Ishikawa (cell line): Measurements from ENCODE around the gene PLBD2.

Source experiments
- CEBPB ChIP-seq: IDR thresholded peaks from 2 replicates; pipeline ENCODE4 v1.6.1; 2012
- CREB1 ChIP-seq: IDR thresholded peaks from 2 replicates; pipeline ENCODE4 v1.6.1; 2012; ENCODE audit warnings: low read depth
- EGR1 ChIP-seq: IDR thresholded peaks from 2 replicates; pipeline ENCODE4 v1.6.1; 2012
- EP300 ChIP-seq: IDR thresholded peaks from 2 replicates; pipeline ENCODE4 v1.6.1; 2012; ENCODE audit warnings: borderline replicate concordance
- FOXM1 ChIP-seq: IDR thresholded peaks from 2 replicates; pipeline ENCODE4 v1.6.1; 2012; ENCODE audit warnings: low read depth, borderline replicate concordance
- MAX ChIP-seq: IDR thresholded peaks from 2 replicates; pipeline ENCODE4 v1.6.1; 2012
- NFIC ChIP-seq: IDR thresholded peaks from 2 replicates; pipeline ENCODE4 v1.6.1; 2012
- RAD21 ChIP-seq: IDR thresholded peaks from 2 replicates; pipeline ENCODE4 v1.6.1; 2012; ENCODE audit warnings: low read depth
- REST ChIP-seq: IDR thresholded peaks from 2 replicates; pipeline ENCODE4 v1.6.1; 2012; ENCODE audit warnings: low read depth, mild to moderate bottlenecking
- TAF1 ChIP-seq: IDR thresholded peaks from 2 replicates; pipeline ENCODE4 v1.6.1; 2012; ENCODE audit warnings: low read depth, mild to moderate bottlenecking
- TCF12 ChIP-seq: IDR thresholded peaks from 2 replicates; pipeline ENCODE4 v1.6.1; 2012; ENCODE audit warnings: low read depth
- TEAD4 ChIP-seq: IDR thresholded peaks from 2 replicates; pipeline ENCODE4 v1.6.1; 2012
- USF1 ChIP-seq: IDR thresholded peaks from 2 replicates; pipeline ENCODE4 v1.6.1; 2012
- YY1 ChIP-seq: IDR thresholded peaks from 2 replicates; pipeline ENCODE4 v1.6.1; 2012; ENCODE audit warnings: low read depth
- ZBTB7A ChIP-seq: IDR thresholded peaks from 2 replicates; pipeline ENCODE4 v1.6.1; 2012; ENCODE audit warnings: low read depth

Gene PLBD2

GRCh38 chr12:113361574-113362370 is 3.4 kb downstream of the PLBD2 start:
- TF ChIP-seq REST, result peak; percentile 32; the same call in 1 of the 2 replicates
- no peak for TF ChIP-seq TAF1

GRCh38 chr12:113364698-113365097 is 6.3 kb downstream of the PLBD2 start:
- no peak for TF ChIP-seq RAD21
- no peak for TF ChIP-seq TEAD4
- no peak for TF ChIP-seq TAF1
- no peak for TF ChIP-seq FOXM1
- TF ChIP-seq MAX, result no peak
- TF ChIP-seq USF1, result no peak
- no peak for TF ChIP-seq ZBTB7A
- no peak for TF ChIP-seq EGR1
- no peak for TF ChIP-seq NFIC
- TF ChIP-seq CEBPB, result no peak
- no peak for TF ChIP-seq CREB1
- TF ChIP-seq EP300, result no peak
- TF ChIP-seq TCF12, result no peak
- TF ChIP-seq YY1, result no peak
- no peak for TF ChIP-seq REST

- TF ChIP-seq CEBPB (no peak), FOXM1 (no peak)
Observed at GRCh38 chr12:113365639-113366395, 7.4 kb downstream of the PLBD2 start.

GRCh38 chr12:113366827-113367226 is 8.4 kb downstream of the PLBD2 start:
- TF ChIP-seq RAD21, result no peak
- TF ChIP-seq TCF12, result no peak
- no peak for TF ChIP-seq TAF1
- TF ChIP-seq TEAD4, result no peak
- TF ChIP-seq USF1, result no peak
- no peak for TF ChIP-seq ZBTB7A
- no peak for TF ChIP-seq EP300
- no peak for TF ChIP-seq CEBPB
- TF ChIP-seq NFIC, result no peak
- TF ChIP-seq EGR1, result no peak
- TF ChIP-seq MAX, result no peak
- TF ChIP-seq CREB1, result no peak

GRCh38 chr12:113368331-113368730 is 9.9 kb downstream of the PLBD2 start:
- TF ChIP-seq USF1 (peak; percentile 83), TAF1 (no peak)

- TF ChIP-seq CEBPB (no peak), USF1 (no peak), TCF12 (no peak), EP300 (no peak), RAD21 (no peak), ZBTB7A (no peak)
Observed at GRCh38 chr12:113369391-113369985, 11.1 kb downstream of the PLBD2 start.
